ENCODE measurements around the gene PPP2R5E.
"Not testable (repeated sequence)": the region's sequence is repeated elsewhere in the genome, so short reads cannot be mapped to it uniquely, and the experiment has no call there.

The PPP2R5E gene

DNA sequence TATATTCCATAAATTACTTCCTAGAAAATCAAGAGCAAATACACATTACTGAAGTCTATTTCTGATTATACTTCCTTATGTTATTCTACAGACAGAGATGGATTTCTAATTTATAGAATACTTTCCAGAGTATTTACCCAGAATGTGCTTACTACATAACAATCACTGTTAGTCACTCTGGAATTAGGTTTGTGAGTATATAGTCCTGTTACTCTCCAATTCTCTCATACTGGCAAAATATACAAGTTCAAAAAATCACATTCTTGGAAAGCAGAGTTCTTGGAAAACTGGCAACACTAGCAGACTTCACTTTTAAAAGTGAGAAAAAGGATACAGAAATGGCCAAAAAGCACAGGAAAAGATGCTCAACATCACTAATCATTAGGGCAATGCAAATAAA, 7.3 kb downstream of the PPP2R5E start:
- TF ChIP-seq, protein P1, sequence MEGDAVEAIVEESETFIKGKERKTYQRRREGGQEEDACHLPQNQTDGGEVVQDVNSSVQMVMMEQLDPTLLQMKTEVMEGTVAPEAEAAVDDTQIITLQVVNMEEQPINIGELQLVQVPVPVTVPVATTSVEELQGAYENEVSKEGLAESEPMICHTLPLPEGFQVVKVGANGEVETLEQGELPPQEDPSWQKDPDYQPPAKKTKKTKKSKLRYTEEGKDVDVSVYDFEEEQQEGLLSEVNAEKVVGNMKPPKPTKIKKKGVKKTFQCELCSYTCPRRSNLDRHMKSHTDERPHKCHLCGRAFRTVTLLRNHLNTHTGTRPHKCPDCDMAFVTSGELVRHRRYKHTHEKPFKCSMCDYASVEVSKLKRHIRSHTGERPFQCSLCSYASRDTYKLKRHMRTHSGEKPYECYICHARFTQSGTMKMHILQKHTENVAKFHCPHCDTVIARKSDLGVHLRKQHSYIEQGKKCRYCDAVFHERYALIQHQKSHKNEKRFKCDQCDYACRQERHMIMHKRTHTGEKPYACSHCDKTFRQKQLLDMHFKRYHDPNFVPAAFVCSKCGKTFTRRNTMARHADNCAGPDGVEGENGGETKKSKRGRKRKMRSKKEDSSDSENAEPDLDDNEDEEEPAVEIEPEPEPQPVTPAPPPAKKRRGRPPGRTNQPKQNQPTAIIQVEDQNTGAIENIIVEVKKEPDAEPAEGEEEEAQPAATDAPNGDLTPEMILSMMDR (IDR thresholded peaks at IDR 0.05; ENCODE audit: low read depth, low read length), result no peak
- TF ChIP-seq MYC (IDR thresholded peaks at IDR 0.05; ENCODE audit: low read depth, low read length) (no peak), POLR2A (IDR thresholded peaks at IDR 0.05; ENCODE audit: extremely low read depth, insufficient read length) (no peak)
- TF ChIP-seq, protein P2, sequence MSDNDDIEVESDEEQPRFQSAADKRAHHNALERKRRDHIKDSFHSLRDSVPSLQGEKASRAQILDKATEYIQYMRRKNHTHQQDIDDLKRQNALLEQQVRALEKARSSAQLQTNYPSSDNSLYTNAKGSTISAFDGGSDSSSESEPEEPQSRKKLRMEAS (IDR thresholded peaks at IDR 0.05; ENCODE audit: low read depth, low read length), result no peak
- no peak for DNase-seq (ENCODE audit: low read depth)
- no peak overlapping the region for H3K4me3 ChIP-seq (ENCODE audit: low read depth, low read length)

DNA sequence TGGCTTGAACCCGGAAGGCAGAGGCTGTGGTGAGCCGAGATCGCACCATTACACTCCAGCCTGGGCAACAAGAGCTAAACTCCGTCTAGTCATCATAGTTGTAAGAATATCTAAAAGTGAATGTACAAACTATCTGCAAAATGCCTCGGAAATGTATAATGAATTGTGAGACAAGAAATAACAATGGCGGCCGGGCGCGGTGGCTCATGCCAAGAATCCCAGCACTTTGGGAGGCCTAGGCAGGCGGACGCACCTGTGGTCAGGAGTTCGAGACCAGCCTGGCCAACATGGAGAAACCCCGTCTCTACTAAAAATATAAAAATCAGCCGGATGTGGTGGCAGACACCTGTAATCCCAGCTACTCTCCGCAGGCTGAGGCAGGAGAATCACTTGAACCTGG, 9.7 kb downstream of the PPP2R5E start:
- H3K4me3 ChIP-seq (ENCODE audit: low read depth, low read length), result no peak overlapping the region
- no peak for DNase-seq (ENCODE audit: low read depth)
- no peak for TF ChIP-seq POLR2A (IDR thresholded peaks at IDR 0.05; ENCODE audit: extremely low read depth, insufficient read length)
- TF ChIP-seq, protein P2 (IDR thresholded peaks at IDR 0.05; ENCODE audit: low read depth, low read length), result no peak
- TF ChIP-seq, protein P1 (IDR thresholded peaks at IDR 0.05; ENCODE audit: low read depth, low read length), result no peak
- TF ChIP-seq MYC (IDR thresholded peaks at IDR 0.05; ENCODE audit: low read depth, low read length), result no peak

DNA sequence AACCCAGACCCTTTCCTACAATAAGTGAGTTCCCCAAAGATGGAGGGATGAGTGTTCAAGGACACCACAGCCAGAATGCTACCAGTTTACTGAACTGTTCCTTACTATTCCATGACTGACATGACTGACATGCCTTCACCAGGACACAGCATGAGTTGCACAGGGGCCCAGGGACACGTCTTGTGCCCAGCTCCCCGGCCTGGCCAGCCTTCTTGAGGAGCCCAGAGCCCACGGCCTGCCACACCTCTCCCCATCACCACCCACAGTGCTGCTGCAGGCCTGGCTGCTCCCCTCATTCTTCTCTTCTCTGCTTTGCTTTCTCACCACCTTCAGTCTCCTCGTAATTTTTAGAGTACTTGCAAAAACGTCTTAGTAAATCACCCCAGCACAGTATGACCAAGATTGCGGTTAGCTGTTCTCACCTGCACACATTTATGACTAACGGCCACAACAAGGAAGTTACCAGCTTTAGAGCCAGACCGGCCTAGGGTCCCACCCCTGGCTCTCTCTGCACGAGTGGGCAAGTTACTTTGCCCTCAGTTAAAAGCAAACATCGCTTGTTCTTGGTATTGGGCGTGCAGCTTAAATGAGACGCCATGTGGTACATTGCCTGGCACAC, 18.5 kb downstream of the PPP2R5E start:
- no peak for DNase-seq (ENCODE audit: low read depth)
- no peak overlapping the region for H3K4me3 ChIP-seq (ENCODE audit: low read depth, low read length)

DNA sequence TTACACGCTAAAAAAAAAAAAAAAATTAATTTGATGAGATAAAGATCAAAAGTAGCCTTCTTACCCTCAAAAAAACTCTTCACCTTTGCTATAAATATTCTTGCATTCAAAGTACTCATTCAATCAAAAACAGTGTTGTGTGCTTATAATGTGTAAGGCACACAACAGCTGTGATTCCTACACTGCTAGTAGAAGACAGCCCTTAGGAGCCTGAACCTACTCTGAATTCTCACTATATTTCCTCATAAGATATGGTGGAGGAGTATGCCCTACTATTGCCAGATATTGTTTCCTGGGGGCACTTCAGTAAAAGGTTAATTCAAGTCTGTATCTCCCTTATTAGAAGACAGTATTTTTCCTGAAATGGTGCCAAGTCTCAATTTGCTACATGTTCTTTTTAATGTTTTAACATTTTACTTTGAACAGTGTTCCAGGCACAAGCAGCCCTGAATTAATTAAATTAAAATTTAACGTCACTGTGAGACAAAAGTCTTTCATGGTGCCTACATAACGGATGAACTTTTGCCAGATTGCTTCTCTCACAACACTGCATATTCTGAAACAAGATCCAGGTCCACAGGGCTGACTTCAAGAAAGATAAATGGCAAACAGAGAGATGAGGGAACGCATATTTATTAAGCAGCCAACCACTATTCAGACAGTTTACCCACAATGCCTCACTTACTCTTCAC, 19.3 kb downstream of the PPP2R5E start:
- DNase-seq (ENCODE audit: low read depth), result no peak
- TF ChIP-seq, protein P1 (IDR thresholded peaks at IDR 0.05; ENCODE audit: low read depth, low read length), result no peak
- no peak for TF ChIP-seq POLR2A (IDR thresholded peaks at IDR 0.05; ENCODE audit: extremely low read depth, insufficient read length)
- TF ChIP-seq, protein P2 (IDR thresholded peaks at IDR 0.05; ENCODE audit: low read depth, low read length), result no peak
- TF ChIP-seq MYC (IDR thresholded peaks at IDR 0.05; ENCODE audit: low read depth, low read length), result no peak
- no peak overlapping the region for H3K4me3 ChIP-seq (ENCODE audit: low read depth, low read length)

More for the DNA sequence above, 18.5 kb downstream of the PPP2R5E start:
- TF ChIP-seq MYC (IDR thresholded peaks at IDR 0.05; ENCODE audit: low read depth, low read length) (no peak), POLR2A (IDR thresholded peaks at IDR 0.05; ENCODE audit: extremely low read depth, insufficient read length) (no peak)
- TF ChIP-seq, protein P2 (IDR thresholded peaks at IDR 0.05; ENCODE audit: low read depth, low read length), result no peak

DNA sequence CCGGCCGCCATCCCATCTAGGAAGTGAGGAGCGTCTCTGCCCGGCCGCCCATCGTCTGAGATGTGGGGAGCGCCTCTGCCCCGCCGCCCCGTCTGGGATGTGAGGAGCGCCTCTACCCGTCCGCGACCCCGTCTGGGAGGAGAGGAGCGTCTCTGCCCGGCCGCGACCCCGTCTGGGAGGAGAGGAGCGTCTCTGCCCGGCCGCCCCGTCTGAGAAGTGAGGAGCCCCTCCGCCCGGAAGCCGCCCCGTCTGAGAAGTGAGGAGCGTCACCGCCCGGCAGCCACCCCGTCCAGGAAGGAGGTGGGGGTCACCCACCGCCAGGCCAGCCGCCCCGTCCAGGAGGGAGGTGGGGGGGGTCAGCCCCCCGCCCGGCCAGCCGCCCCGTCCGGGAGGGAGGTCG, 20.7 kb downstream of the PPP2R5E start:
- not testable (repeated sequence) for H3K4me3 ChIP-seq (ENCODE audit: low read depth, low read length); DNase-seq (ENCODE audit: low read depth)

DNA sequence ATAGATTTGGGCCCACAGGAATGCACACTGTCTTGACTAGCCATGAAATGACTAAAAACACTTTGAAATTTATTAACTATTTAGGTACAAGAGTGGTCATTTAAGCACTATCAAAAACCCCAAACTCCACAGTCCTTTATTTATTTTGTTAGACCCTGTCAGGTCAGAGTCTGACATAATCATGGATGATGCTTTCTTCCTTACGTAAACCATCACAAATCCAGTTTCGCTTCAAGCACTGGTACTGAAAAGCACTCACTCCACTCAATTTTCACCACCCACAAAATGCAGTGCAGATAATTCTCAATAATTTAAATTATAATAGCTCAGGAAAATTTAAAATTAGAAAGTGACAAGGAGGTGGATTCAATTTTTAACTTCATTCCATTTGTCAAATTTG, 25.8 kb downstream of the PPP2R5E start:
- no peak for DNase-seq (ENCODE audit: low read depth)
- H3K4me3 ChIP-seq (ENCODE audit: low read depth, low read length), result no peak overlapping the region
- no peak for TF ChIP-seq POLR2A (IDR thresholded peaks at IDR 0.05; ENCODE audit: extremely low read depth, insufficient read length)
- TF ChIP-seq, protein P1 (IDR thresholded peaks at IDR 0.05; ENCODE audit: low read depth, low read length), result no peak
- TF ChIP-seq, protein P2 (IDR thresholded peaks at IDR 0.05; ENCODE audit: low read depth, low read length), result no peak
- no peak for TF ChIP-seq MYC (IDR thresholded peaks at IDR 0.05; ENCODE audit: low read depth, low read length)

All from NB4 (cell line).